GM19372 (cell line): ENCODE data around the gene CAPN14.

Experiments
- ATAC-seq: cut with Tn5 transposase; IDR thresholded peaks from one replicate; pipeline ENCODE4 v1.9.1; 2021; ENCODE audit warnings: mild to moderate bottlenecking, low read depth, moderate library complexity; ENCODE audit not compliant: unreplicated experiment

CAPN14 gene

GRCh38 chr2:31244101-31244500, 26.8 kb upstream of the CAPN14 start:
- no peak for ATAC-seq

- ATAC-seq: no peak
Observed at GRCh38 chr2:31243053-31243452, 25.7 kb upstream of the CAPN14 start.

- ATAC-seq: no peak
Observed at GRCh38 chr2:31241625-31242270, 24.4 kb upstream of the CAPN14 start.

- no peak for ATAC-seq
Observed at GRCh38 chr2:31240381-31241365, 23.4 kb upstream of the CAPN14 start.

GRCh38 chr2:31239593-31240177, 22.4 kb upstream of the CAPN14 start:
- ATAC-seq: no peak

GRCh38 chr2:31238906-31239592, 21.7 kb upstream of the CAPN14 start:
- ATAC-seq: no peak

- ATAC-seq: no peak
Observed at GRCh38 chr2:31238126-31238905, 21.0 kb upstream of the CAPN14 start.

- ATAC-seq: no peak
Observed at GRCh38 chr2:31237348-31238017, 20.2 kb upstream of the CAPN14 start.

GRCh38 chr2:31236433-31237205, 19.3 kb upstream of the CAPN14 start:
- no peak for ATAC-seq

- no peak for ATAC-seq
Observed at GRCh38 chr2:31235504-31235902, 18.2 kb upstream of the CAPN14 start.

GRCh38 chr2:31234683-31235503, 17.6 kb upstream of the CAPN14 start:
- ATAC-seq: no peak

- peak; percentile 94 for ATAC-seq
Observed at GRCh38 chr2:31233741-31234682, 16.7 kb upstream of the CAPN14 start, which contains the start of gene EHD3. Gene EHD3, plus strand, starts transcription at chr2:31234152. Its CDS starts 470 bp downstream, at chr2:31234622.

GRCh38 chr2:31233231-31233630, 15.9 kb upstream of the CAPN14 start:
- ATAC-seq: no peak

- ATAC-seq: no peak
Observed at GRCh38 chr2:31232586-31232985, 15.3 kb upstream of the CAPN14 start.

- ATAC-seq: no peak
Observed at GRCh38 chr2:31231571-31232302, 14.4 kb upstream of the CAPN14 start.

GRCh38 chr2:31230751-31231150, 13.4 kb upstream of the CAPN14 start:
- ATAC-seq: no peak
